NOMO-1 treated with dmso at 0.1 percent for 144 hours (cell line): ENCODE results near the gene NOC4L.

Experiments
- DNase-seq: peaks from one replicate; lab custom pipeline; 2025; ENCODE audit not compliant: unreplicated experiment; lab: John Stamatoyannopoulos, UW

The NOC4L gene

DNA sequence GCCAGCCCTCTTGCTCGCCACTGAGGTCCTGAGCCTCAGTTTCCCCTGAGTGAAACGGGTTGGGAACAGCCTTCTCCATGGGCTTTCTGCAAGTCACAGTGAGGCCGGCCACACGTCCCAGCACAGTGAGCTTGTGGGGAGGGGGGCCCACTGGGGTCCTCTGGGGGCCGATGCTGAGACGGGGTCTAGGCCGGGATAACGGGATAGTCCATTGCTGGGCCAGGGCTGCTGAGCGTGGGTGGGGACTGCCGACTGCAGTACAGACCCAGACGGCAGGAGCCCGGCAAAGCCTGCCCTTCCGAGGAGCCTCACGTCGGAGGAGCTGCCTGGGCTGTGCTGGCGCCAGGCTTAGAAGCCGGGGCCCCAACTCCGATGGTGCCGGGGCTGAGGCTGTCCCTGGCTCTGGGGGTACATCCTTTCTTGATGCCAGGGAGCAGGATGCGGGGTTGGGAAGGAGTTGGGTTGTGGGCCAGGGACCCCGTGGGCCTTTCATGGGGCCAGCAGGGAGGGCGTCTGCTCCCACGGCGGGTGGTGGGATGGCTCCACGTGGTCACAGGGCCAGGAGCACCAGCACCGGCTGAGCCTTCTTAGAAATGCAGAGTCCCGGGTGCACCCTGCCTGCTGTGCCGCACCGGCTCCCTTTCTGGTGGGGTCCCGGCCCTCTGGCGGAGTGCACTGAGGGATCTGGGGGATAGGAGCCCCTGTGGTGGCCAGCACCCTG is 24.2 kb downstream of the NOC4L start:
- DNase-seq: no peak

DNA sequence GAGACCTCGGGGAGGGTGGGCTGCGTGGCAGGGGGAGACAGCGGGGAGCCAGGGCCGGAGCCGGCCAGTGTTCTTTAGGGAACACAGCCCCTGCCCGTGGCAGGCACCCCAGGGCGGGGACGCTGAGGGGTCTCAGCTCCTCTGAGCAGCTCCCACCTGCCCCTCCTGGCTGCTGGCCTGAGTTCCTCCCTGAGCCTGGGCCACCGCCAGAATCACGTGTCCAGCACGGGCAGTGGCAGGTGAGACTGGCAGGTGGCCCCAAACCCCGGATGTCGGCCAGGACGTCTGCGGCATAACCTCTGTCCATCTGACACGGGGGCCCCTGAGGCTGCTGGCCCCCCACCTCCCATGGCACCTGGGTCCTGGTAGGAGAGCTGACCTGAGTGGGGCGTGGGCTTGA is 25.1 kb downstream of the NOC4L start:
- DNase-seq: no peak

DNA sequence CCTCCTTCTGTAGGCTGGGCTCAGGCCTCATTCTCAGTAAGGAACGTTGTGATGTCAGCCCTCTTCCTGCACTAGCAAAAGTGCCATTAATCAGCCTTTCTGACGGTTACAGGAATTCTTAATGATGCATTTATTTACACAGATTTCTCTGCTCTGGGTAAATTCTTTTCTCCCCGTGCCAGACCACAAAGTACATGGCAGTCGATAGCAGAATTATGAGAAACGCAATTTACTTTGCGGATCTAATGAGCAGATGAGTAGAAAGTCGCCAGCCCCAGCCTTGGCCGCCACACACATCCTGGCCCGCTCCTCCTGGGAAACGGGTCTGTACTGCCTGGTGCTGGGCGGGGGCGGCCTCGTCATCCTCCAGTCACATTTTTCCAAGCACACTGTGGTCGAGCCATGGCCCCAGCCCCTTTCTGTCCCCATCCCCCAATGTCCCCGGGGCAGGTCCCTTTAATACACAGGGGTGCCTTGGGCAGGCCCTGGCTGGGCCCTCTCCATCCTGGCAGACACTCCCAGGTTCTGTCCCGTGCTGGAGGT is 25.9 kb downstream of the NOC4L start:
- no peak for DNase-seq

DNA sequence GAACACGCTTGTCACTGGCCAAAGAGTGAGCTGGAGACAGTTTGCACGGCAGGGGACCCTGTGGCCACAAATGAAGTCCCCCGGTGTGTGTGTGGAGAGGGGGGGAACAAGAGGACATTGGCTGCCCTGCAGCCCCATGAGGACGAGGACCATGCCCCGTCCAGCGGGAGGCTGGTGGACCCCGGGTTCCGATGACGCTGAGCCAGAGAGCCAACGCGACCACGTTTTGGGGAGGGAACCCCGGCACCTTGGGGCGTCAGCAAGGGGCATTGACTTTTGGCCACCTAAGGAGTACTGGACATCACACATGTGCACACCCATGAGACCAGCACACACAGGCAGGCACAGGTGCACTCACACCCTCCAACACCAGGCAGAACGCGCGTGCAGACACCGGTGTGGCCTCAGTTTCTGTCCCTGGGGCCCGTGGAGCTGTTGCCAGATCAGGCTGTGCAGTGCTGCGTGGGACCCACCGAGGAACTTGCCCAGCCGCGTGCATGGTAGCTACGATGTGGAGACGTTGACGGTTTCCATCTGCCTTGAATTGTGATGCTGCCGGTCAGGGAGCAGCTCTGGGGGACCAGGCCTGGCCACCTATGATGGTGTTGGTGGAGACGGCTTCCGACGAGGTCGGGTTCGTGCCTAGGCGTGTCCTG is 26.5 kb downstream of the NOC4L start:
- no peak for DNase-seq

DNA sequence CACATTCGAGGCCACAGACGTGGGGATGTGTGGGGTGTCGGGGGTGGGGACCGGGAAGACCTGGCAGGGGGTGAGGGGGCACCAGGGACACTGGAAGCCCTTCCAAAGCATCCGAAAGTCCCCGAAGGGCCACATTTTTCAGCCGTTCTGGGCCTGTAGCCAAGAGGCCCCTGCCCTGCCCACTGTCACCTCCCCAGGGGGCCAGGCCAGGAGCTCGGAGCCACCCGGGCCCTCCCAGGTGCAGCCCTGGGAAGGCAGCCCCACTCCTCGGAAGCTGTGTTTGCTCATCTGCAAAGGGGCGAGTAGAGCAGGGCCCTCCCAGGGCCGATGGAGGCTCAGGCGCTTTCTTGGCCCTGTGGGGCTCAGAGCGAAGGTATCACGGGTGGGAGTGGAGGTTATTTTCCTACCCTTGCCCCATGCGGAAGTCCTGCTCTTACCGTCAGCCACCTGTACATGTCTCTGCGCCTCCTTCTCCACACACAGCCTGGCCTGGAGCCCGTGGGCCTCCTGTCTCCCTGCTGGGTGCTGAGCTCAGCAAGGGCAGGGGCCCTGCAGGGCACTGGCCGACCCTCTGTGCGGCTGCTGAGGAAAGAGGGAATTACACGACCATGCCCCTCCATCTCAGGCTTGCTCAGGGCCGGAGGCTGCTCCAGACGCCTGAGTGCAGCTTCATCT is 27.2 kb downstream of the NOC4L start:
- no peak for DNase-seq

DNA sequence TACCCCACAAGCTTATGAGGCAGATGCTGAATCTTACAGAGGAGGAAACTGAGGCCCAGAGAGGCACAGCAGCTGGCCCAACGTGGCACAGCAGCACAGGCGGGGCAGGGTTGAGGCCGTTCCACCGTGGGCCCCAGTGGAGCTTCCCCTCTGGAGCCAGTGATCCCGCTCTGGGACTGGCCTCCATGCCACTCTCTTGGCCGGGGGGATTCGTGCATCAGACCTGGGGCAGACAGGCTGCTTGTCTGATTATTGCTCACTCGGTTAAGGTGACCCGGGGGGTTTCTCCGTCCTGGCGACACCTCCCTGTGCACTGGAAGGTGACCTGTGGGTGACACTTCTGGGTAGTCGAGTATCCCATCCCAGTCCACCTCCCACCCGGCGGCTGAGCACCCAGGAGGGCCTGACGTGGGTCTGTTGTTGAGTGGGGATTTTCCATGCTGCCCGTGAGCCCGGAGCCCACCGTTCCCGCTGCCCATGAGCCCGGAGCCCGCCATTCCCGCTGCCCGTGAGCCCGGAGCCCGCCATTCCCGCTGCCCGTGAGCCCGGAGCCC is 27.8 kb downstream of the NOC4L start:
- DNase-seq: no peak

DNA sequence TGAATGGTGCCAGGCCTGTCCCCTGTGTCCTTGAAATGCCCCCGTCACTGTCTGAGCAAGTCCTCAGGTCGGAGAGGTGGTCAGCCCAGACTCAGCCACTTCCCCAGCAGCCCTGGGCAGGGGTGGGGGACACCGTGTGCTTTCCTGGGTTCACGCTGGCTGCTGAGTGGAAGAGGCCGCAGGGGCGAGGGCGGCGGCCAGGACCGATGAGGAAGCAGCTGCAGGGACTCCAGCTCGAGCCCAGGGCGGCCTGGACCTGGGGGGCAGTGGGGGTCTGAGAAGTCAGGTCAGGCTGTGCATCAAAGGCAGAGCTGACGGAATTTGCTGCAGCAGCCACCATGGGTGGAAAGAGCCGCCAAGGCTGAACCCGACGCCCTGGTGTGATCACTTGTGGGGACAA is 28.4 kb downstream of the NOC4L start:
- no peak for DNase-seq

DNA sequence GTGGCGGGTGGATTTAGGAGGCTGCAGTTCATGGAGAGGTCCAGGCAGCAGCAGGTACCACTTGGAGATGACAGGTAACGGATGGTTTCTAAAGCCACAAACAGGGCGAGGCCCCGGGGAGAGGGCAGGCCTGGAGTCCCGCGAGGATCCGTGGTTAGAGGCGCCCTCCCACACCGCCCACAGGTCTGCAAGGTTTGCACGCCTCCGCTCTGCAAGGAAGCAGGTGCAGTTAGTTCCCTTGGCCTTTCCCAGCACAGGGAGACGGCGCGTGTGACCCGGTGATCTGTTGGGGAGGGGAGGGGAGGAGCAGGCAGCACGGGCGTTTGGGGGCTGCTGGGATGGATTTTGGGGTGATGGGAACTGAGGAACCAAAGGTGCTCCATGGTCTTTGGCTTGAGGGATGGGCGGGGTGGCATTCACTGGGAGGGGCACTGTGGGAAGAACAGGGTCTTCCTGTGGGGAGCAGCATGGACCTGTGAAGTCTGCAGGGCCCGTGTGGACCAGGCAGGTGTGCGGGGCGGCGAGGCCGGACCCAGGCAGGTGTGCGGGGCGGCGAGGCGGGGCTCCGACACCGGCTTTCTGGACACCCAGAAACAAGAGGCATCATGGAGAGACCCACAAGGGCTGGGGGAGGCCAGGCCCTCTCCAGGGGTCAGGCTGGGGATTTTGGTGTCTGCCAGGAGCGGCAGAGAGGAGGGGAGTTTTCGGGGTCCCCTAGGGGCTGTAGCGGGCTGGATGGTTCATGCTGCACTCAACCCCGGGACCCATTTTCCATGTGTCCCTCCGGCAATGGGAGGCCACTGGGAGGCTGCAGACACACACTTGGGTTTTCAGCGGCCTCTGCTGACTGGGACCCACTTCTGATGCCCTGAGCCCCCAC is 29.1 kb downstream of the NOC4L start:
- DNase-seq: no peak

DNA sequence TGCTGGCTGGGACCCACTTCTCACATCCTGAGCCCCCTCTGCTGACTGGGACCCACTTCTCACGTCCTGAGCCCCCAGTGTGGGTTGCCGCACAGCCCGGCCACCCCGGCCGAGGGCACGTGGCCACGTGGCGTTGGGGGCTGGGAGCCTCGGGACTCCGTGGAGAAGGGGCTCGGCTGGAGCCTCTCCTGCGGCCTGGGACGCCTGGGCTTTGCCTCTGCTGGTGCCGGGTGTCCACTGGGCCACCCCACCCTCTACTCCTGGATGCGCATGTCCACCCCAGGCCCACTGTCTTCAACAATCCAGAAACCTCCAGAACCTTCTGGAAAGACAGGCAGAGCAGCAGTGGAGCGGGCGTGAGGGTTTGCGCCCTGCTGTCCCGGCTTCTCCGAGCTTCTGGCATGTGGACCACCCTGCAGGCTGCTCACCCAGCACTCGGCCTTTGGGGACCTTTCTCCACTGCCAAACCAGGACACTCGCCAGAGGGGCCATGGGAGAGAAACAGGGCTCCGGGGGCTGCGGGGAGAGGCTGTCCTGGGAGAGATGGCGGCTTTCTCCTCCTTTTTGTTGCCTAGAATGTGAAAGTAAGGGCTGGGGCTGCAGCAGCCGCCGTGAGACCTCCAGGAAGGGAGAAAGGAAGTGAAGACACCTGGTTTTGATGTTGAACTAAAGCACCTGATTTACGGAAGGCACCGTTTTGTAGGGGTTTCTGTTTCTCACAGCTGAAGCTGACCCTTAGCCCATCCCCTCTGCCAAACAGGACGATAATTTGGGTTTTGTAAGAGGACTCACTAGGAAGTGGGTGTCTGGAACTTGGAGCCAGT is 30.0 kb downstream of the NOC4L start:
- DNase-seq: no peak

DNA sequence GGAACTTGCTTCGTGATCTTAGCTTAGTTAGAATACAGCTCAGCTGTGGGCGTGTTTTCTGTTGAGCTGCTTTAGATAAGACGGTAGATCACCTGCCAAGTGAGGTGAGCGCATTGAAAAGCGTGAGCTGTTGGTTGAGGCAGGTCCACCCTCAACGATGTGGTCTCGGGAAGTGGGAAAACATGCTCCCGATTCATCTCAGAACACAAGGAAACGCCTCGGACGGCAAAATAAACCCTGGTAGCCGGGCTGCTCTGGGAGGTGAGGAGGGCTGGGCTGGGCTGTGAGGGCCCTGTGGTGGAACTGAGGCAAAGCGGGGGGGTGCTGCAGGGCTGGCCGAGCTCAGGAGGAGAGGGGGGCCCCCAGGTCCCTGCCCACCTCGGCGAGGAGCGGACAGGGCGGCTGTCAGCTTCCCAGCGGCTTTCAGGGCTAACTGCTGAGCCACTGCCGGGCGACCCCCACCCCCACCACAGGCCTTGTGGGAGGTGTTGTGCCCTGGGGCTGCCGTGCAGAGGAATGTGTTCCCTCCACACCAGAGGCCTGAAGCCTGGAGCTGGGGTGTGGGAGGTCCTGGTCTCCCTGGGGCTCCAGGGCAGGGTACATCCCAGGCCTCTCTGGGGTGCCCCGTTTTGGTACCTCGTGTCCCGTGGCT is 30.7 kb downstream of the NOC4L start:
- no peak for DNase-seq

DNA sequence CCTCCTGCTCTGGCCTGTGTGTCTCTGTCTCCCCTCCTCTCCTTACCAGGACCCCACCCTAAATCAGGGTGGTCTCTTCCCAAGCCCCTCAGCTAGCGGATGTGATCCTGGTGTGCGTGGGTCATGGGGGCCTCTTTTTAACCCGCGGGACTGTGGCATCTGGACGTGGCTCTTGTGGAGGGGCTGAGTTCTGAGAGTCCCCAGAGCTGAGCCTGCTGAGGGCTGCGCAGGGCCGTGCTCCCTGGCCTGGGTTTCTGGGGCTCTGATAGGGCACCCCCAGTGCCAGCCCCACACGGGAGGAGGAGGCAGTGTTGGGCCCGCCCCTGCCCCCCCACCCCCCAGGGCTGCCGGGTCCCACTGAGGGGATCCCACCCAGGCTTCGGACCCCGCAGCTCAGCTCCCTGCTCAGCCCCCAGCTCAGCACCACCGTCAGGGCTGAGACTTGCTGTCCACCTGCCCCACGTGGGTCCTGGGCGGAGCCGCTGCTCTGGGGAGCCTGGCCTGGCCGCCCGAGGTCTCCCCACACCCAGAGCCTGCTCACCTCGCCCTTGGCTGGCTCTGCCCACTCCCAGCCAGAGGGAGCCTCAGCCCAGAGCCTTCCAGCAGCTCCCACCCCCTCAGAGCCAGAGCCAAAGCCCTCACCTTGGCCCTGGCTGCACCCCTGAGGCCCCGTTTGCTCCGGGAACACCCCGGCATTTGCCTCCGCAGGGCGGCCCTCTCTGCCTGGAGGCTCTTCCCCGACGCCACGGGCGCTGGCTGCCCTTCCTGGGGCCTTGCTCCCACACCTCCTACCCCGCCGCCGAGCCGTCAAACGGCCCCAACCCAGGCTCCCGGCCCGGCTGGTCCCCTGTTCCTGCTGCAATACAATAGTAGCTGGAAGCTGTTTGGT is 31.5 kb downstream of the NOC4L start:
- DNase-seq: no peak

DNA sequence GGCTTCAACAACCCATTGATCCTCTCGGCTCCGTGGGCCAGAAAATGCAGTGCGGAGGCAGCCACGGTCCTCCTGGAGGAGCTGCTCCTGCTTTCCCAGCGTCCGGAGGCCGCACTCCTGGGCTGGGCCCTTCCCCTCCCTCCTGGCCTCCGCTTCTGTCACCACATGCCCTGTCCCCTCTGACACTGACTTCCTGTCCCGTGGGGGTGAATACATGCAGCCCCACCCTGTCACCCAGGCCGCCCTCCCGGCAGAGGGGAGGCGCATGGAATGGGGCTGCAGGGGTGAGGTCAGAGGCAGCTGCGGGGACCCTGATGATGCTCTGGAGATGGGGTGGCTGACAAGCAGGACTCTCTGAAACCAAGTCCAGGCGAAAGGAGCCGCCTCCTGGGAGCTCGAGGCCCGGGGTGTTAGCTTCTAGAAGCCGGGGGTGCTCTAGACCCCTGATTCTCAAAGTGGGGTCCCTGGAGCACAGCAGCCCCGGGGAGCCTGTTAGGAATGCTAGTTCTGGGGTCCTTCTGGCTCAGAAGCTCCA is 32.2 kb downstream of the NOC4L start:
- DNase-seq: no peak

DNA sequence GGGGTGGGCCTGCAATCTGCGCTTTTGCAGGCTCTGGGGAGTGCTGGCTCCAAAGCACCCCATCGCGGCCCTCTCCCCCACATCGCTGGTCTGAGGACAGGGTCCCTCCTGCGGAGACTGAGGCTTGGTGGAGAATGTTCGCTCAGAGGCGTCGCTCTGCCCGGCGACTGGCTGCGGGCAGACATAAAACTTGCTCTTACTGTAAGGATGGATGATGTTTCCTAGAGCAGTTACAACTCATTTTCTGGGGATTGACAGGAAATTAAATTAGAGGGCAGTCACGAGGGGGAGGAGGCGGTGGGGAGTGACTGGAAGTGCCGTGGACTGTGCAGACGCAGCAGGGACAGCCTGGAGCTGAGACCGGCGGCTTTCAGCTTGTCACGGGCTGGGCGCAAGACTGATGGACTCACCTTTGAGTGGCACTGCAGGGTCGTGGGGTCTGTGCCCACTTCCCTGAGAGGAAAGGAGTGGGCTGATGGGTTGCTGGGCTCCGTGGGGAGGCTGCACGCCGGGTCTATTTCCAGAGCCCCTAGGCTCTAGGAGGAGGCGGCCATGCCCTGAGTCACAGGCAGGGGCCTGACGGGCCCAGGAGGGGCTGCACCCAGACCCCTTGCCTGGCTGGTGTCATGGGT is 32.8 kb downstream of the NOC4L start:
- no peak for DNase-seq

DNA sequence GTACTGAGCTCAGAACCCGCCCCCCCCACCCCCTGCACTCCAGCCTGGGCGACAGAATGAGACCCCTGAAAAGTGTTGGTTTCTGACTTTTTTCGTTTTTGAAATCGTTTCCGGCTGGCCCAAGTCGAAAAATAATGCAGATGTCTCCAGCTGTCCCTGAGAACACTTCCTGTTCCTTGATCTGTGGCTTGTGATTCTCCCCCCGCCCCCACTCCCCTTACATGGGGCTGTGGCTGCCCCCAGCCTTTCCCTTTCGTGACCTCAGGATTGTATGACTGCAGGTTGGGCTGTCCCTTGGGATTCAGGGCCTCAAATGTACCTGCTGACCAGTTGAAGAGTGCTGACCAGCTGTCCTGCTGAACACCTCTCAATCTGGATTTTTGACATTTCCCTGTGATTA is 34.1 kb downstream of the NOC4L start:
- DNase-seq: peak; percentile 23

DNA sequence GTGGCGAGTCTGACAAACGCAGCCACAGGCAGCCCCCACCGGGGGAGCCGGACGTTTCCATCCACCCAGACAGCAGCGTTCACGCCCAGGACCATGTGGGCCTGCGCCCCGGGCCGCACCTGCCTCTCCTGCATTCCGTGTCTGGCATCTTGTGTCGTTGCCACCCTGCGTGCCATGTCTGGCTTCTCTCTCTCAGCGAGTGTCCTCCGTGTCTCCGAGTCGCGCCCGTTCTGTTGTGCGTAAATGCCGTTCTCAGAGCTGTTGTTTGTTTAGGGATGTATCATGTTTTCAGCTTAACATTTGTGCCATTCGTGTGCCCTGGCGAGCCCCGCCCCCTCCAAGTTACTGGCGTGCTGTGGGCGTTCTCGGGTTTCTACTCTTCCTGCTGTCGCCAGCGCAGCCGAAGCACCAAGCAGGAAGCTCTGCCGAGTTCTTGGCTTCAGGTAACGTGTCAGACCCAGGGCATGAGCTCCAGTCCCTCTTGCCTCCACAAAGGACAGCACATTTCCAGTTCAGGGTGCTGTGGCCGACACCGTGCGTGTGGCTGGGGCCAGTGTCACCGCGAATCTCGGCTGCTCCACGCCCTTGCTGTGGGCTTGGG is 34.6 kb downstream of the NOC4L start:
- DNase-seq: no peak

DNA sequence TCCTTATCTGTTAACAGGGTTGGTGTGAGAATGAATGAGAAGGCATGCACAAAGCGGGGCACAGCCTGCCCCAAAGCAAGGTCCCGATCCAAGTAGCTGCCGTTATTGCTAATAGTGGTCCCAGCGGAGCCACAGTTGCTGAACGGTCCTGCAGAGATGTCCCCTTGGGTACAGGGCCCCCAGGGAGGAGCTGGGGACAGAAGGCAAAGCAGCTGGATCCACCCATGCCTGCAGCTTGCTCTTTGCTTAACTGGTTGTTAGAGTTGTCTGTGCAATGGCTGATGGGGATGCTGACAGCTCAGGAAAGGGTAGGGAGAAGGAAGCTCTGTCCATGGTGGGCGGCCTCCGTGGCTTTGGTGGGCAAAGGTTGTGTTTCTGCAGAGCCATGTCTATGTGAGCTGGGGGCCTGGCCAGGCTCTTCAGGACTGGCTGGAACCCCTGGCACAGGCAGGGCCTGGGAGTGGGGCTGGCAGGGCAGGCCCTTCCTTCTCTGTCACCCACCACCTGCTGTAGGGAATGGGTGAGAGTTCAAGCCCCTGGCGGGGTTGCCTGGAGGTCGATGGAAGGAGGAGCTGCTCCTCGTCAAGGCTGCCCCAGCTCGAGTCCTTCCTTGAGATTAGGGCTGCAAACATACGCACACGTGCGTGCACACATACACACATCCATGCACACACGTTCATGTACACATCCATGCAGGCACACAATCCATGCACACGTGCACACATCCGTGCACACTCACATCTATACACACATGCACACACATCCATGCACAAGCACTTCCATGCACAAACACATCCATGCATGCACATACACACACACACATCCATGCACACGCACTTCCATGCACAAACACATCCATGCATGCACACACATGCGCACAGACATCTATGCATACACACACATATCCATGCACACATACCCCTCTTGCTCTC is 35.4 kb downstream of the NOC4L start:
- no peak for DNase-seq
